ENCODE data around the gene KPNA4.
"Not testable (repeated sequence)": the region's sequence is repeated elsewhere in the genome, so short reads cannot be mapped to it uniquely, and the experiment has no call there.

The KPNA4 gene

GRCh38 chr3:160486459-160486869, 78.9 kb downstream of the KPNA4 start:
- DNase-seq (ENCODE audit: low read depth in 2 of 2) = no peak

- no peak for DNase-seq (ENCODE audit: low read depth in 2 of 2)
Observed at GRCh38 chr3:160482796-160483195, 82.6 kb downstream of the KPNA4 start.

- no peak for DNase-seq (ENCODE audit: low read depth in 2 of 2)
Observed at GRCh38 chr3:160481856-160482255, 83.5 kb downstream of the KPNA4 start.

DNA sequence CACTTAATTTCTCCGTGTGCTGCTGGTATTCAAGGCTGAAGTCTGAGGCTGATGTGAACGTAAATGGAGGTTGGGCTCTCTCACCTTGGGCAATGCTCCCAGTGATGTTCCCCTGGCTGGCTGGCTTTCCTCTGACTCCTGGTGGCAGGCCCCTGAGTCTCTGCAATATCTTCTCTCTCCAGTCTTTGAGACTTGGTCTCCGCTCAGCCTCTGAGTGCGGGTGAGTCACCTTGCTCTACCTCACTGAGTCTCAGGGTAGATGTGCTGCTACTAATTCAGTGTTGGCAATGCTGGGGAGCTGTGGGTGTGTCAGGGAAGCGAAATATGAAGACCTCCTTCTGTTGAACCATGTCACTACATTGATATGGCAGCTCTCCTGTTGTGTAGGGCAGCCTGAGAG, 84.4 kb downstream of the KPNA4 start:
- DNase-seq (ENCODE audit: low read depth in 2 of 2) = no peak

DNA sequence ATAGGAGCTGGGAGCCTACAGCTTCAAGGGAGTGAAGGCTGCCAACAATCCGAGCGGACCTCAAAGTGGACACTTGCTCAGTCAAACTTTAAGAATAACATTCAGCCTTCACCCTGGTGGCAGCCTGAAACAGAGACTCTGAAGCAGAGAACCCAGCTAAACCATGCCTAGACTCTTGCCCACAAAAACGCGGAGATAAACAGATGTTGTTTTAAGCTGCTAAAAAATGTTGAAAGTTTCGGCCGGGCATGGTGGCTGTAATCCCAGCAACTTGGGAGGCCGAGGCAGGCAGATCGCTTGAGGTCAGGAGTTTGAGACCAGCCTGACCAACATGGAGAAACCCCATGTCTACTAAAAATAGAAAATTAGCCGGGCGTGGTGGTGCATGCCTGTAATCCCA, 86.0 kb downstream of the KPNA4 start:
- DNase-seq (ENCODE audit: low read depth in 2 of 2) = no peak

- no peak for DNase-seq (ENCODE audit: low read depth in 2 of 2)
Observed at GRCh38 chr3:160478338-160478737, 87.0 kb downstream of the KPNA4 start.

GRCh38 chr3:160477750-160478149, 87.6 kb downstream of the KPNA4 start:
- DNase-seq (ENCODE audit: low read depth in 2 of 2) = no peak

DNA sequence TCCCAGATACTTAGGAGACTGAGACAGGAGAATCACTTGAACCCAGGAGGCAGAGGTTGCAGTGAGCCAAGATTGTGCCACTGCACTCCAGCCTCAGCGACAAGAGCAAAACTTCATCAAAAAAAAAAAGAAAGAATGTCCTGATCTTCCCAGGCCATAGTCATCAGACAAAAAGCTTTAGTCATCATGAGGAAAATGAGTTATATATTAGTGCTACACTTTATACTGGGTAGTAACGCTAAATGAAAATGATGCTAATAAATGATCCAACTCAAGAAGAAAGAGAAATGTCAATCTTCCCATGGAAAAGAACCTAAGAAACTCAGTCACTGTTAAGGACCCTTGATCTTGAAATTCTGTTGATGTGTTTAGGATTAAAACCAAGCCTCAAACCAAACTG, 89.5 kb downstream of the KPNA4 start:
- no peak for DNase-seq (ENCODE audit: low read depth in 2 of 2)

DNA sequence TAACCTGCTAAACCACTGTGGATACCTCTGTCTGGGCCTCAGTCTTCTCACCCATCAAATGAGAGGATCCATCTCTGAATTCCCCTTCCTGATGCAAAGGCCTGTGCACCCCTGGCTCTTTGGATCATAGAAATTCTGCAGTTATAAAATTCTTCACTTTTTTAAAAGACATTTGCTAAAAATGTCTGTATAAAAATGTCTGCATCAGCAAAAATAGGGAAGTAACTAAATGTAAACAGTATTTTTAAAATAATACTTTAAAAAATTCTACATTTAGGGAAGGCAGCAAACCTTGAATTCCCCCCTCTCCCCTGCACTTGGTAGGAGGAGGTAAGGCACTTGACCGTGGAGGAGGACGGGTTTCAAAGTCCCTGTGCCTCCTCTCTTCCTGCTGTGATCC, 90.2 kb downstream of the KPNA4 start:
- no peak for DNase-seq (ENCODE audit: low read depth in 2 of 2)

DNA sequence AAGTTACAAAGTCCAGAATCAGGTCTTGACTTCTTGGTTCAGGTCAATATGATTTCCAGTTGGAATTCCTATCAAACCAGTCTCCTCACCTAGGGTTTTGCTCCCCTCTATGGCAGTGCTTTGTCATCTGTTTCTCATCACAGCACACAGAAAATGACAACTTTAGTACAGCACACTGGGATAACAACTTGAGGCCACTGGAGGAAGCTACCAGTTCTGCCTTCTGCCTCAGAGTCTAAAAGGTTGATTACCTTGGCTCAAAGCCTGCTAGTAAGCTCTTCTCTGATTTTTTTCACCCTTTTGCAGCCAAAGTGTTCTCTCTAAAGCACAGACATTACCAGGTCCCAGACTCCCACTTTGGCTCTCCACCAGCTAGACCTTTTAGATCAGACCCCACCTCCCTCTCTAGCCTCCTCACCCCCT, 90.9 kb downstream of the KPNA4 start:
- DNase-seq (ENCODE audit: low read depth in 2 of 2) = no peak

- DNase-seq (ENCODE audit: low read depth in 2 of 2) = no peak
Observed at GRCh38 chr3:160473978-160474377, 91.4 kb downstream of the KPNA4 start.

- no peak for DNase-seq (ENCODE audit: low read depth in 2 of 2)
Observed at GRCh38 chr3:160473221-160473620, 92.2 kb downstream of the KPNA4 start.

DNA sequence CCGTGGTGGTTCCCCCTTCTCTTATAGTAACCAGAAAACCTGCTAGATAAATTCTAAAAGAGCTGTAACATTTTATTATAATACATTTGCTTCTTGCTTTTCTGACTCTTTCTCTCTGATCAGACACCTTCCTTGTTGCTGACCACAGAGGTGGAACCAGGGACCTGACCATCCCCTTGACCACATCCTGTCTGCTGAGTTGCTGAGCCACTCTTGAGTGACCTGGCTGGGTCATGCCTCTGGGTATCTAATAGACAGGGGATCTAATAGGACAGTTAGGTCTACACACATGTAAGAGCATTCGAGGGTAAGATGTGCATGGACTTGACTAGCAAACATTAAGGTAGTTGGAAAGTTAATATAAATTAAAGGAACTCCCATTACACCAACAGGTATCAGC, 93.0 kb downstream of the KPNA4 start:
- no peak for DNase-seq (ENCODE audit: low read depth in 2 of 2)

DNA sequence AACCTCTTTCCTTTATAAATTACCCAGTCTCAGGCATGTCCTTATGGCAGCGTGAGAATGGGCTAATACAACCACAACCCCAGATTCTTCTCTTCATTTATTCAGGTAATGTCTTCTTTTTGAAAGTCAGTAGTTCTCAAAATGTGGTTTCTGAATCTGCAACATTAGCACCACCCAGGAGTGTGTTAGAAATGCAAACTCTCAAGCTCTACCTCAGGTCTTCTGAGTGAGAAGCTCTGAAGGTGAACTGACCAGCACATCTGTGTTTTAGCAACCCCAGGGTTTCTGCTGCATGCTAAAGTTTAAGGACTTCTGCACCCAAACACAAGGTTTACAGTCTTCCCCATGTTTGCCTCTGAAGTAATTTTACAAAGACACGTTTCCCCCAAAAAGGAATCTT, 93.5 kb downstream of the KPNA4 start:
- no peak for DNase-seq (ENCODE audit: low read depth in 2 of 2)

DNA sequence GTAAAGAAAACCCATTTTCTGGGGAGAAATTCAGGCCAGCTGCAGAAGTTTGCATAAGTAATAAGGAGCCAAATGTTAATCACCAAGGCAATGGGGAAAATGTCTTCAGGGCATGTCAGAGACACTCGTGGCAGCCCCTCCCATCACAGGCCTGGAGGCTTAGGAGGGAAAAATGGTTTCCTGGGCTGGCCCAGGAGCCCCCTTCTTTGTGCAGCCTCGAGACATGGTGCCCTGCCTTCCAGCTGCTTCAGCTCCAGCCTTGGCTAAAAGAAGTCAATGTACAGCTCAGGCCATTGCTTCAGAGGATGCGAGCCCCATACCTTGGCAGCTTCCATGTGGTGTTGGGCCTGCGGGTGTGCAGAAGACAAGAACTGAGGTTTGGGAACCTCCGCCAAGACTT, 95.2 kb downstream of the KPNA4 start:
- DNase-seq (ENCODE audit: low read depth in 2 of 2) = no peak

- DNase-seq (ENCODE audit: low read depth in 2 of 2) = no peak
Observed at GRCh38 chr3:160464971-160465370, 100.4 kb downstream of the KPNA4 start.

DNA sequence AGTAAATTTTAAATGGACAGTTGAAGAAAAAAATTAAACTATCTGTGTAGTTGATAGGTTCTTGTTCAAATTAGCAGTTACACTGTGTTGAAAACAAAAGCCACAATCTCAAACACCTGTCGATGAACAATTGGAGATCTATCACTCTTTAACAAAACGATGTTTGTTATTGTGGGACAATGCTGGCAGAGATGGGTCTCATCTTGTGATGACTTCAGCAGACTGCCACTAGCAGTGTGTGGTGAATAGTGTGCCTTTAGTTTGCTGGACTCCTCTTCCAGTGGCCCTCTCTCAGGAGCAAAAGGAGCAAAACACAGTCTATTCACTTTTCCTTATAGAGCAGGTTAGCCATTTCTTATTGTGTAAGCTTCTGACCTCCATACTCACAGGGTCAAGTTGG, 101.0 kb downstream of the KPNA4 start:
- DNase-seq (ENCODE audit: low read depth in 2 of 2) = no peak

- DNase-seq (ENCODE audit: low read depth in 2 of 2) = no peak
Observed at GRCh38 chr3:160460033-160460432, 105.3 kb downstream of the KPNA4 start.

- DNase-seq (ENCODE audit: low read depth in 2 of 2) = no peak
Observed at GRCh38 chr3:160459450-160459970, 105.9 kb downstream of the KPNA4 start.

GRCh38 chr3:160458151-160458550, 107.2 kb downstream of the KPNA4 start:
- DNase-seq (ENCODE audit: low read depth in 2 of 2) = no peak

- DNase-seq (ENCODE audit: low read depth in 2 of 2) = no peak
Observed at GRCh38 chr3:160455846-160456245, 109.5 kb downstream of the KPNA4 start.

DNA sequence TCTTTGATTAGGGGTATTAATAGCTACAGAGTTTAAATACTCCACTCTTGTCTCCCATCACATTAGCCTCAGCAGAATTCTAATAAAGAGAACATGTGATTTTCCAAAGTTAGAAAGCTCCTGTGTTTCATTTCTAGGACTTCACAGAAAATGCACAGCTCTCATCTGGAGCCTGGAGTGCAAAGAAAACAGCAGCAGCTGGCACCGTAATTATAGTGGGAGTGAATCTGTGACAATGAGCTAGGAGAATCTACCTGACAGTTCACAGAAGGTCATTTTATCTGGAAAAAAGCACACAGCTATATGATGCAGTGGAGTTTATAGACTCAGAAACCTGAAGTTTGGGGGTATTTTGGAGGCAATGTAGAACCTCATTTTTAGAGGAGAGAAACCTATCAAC, 110.4 kb downstream of the KPNA4 start:
- DNase-seq (ENCODE audit: low read depth in 2 of 2) = no peak

DNA sequence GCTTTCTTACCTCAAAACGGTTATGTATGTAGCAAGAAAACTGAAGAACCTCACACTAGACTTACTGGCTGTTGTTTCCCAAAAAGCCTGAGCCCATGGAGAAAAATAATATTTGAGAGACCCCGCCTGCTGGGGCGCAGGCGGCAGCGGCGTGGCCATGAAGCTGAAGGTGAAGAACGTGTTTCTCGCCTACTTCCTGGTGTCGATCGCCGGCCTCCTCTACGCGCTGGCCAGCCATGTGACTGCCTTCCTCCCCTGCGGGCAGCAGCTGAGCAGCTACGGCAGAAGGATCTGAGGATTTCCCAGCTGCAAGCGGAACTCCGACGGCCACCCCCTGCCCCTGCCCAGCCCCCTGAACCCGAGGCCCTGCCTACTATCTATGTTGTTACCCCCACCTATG, 113.1 kb downstream of the KPNA4 start:
- not testable (repeated sequence) for DNase-seq (ENCODE audit: low read depth in 2 of 2)

DNA sequence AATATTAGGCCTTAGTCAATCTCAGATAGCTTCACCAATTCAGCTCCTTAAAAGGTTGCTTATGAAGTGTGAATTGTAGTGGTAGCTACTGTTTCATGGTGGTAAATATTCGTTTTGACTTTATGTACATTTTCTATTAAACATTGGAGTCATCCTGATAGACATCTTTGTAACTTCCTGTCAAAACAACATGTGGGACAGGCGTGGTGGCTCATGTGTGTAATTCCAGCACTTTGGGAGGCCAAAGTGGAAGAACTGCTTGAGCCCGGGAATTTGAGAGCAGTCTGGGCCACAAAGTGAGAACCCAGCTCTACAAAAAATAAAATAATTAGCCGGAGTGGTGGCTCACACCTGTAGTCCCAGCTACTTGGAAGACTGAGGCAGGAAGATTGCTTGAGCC, 113.8 kb downstream of the KPNA4 start:
- no peak for DNase-seq (ENCODE audit: low read depth in 2 of 2)

- DNase-seq (ENCODE audit: low read depth in 2 of 2) = no peak
Observed at GRCh38 chr3:160450846-160451245, 114.5 kb downstream of the KPNA4 start.
